ENCODE results near the gene CHERP. TPM values are rescaled to one million over a fixed set of nuclear protein-coding genes. Genes with fewer than 3 reads are reported as not detected.

The CHERP gene
- total and polyA plus RNA-seq, 2 of the 13 experiments (the other 11 are each of a cell fraction or from before 2014, with no cell fraction given), result 4.3 to 5.4 TPM

- peak; percentile 52 for TF ChIP-seq PAXIP1 (CRISPR knock-in tag; conservative IDR thresholded peaks at IDR 0.05)
- peak; percentile 74; the same call in 1 of the 2 replicates for TF ChIP-seq MEF2D (CRISPR knock-in tag; IDR thresholded peaks at IDR 0.05)
- peak; percentile 65; the same call in 1 of the 2 replicates for TF ChIP-seq SATB2 (CRISPR knock-in tag; IDR thresholded peaks at IDR 0.05)
- TF ChIP-seq ZNF776 (CRISPR knock-in tag; IDR thresholded peaks at IDR 0.05), result no peak
- no peak for TF ChIP-seq SKI (IDR thresholded peaks at IDR 0.05; ENCODE audit: partially characterized antibody)
- 0 out of 2 replicates have a peak, but pooled peaks have one; percentile 9 for TF ChIP-seq ZBTB7A (CRISPR knock-in tag; IDR thresholded peaks at IDR 0.05)
- 0 out of 2 replicates have a peak, but pooled peaks have one; percentile 60 for TF ChIP-seq ZSCAN12 (CRISPR knock-in tag; IDR thresholded peaks at IDR 0.05)
- peak; percentile 69; the same call in 1 of the 2 replicates for TF ChIP-seq MXD4 (CRISPR knock-in tag; IDR thresholded peaks at IDR 0.05)
- no peak for TF ChIP-seq ZNF550 (CRISPR knock-in tag; IDR thresholded peaks at IDR 0.05; ENCODE audit: borderline replicate concordance)
- no peak for TF ChIP-seq ETV6 (CRISPR knock-in tag; conservative IDR thresholded peaks at IDR 0.05)
- TF ChIP-seq NFATC3 (CRISPR knock-in tag; IDR thresholded peaks at IDR 0.05), result no peak
- peak; percentile 66 for TF ChIP-seq SP2 (CRISPR knock-in tag; IDR thresholded peaks at IDR 0.05)
- no peak for TF ChIP-seq TBX3 (IDR thresholded peaks at IDR 0.05; ENCODE audit: borderline replicate concordance)
- 0 out of 2 replicates have a peak, but pooled peaks have one; percentile 39 for TF ChIP-seq PHF21A (CRISPR knock-in tag; IDR thresholded peaks at IDR 0.05)
- TF ChIP-seq EED (CRISPR knock-in tag; IDR thresholded peaks at IDR 0.05), result no peak
- TF ChIP-seq LBX2 (CRISPR knock-in tag; IDR thresholded peaks at IDR 0.05; ENCODE audit: borderline replicate concordance), result no peak; the same call in 1 of the 2 replicates
- TF ChIP-seq ZNF878 (CRISPR knock-in tag; IDR thresholded peaks at IDR 0.05), result peak; percentile 62; the same call in 1 of the 2 replicates
- peak; percentile 78; the same call in 1 of the 2 replicates for TF ChIP-seq ZFP37 (CRISPR knock-in tag; IDR thresholded peaks at IDR 0.05; ENCODE audit: borderline replicate concordance)
- no peak for TF ChIP-seq NKX3-1 (CRISPR knock-in tag; IDR thresholded peaks at IDR 0.05)
- TF ChIP-seq, protein P1, sequence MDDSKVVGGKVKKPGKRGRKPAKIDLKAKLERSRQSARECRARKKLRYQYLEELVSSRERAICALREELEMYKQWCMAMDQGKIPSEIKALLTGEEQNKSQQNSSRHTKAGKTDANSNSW (CRISPR knock-in tag; IDR thresholded peaks at IDR 0.05; ENCODE audit: borderline replicate concordance), result no peak; the same call in 1 of the 2 replicates
- no peak for TF ChIP-seq ZNF484 (CRISPR knock-in tag; IDR thresholded peaks at IDR 0.05; ENCODE audit: borderline replicate concordance, low read depth)
- TF ChIP-seq, protein P2, sequence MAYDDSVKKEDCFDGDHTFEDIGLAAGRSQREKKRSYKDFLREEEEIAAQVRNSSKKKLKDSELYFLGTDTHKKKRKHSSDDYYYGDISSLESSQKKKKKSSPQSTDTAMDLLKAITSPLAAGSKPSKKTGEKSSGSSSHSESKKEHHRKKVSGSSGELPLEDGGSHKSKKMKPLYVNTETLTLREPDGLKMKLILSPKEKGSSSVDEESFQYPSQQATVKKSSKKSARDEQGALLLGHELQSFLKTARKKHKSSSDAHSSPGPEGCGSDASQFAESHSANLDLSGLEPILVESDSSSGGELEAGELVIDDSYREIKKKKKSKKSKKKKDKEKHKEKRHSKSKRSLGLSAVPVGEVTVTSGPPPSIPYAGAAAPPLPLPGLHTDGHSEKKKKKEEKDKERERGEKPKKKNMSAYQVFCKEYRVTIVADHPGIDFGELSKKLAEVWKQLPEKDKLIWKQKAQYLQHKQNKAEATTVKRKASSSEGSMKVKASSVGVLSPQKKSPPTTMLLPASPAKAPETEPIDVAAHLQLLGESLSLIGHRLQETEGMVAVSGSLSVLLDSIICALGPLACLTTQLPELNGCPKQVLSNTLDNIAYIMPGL (CRISPR knock-in tag; IDR thresholded peaks at IDR 0.05; ENCODE audit: borderline replicate concordance in 1 of 2, low read depth in 1 of 2), result peak; percentile 60 to 72; a peak in 2 of 4 replicates
- TF ChIP-seq JUN (CRISPR knock-in tag; IDR thresholded peaks at IDR 0.05), result no peak
- 0 out of 2 replicates have a peak, but pooled peaks have one; percentile 45 for TF ChIP-seq ZNF598 (CRISPR knock-in tag; IDR thresholded peaks at IDR 0.05; ENCODE audit: borderline replicate concordance)
Measured at GRCh38 chr19:16542045-16542909, at the start of gene CHERP (continued).

All from HepG2 (cell line).